Caki2 (cell line): Measurements from ENCODE around the gene FAM131C. TPM values are rescaled to one million over a fixed set of nuclear protein-coding genes. Genes with fewer than 3 reads are reported as not detected.
A peak's percentile ranks its signal among the peaks of the same experiment; 100 is the strongest.
"Not testable (repeated sequence)": the region's sequence is repeated elsewhere in the genome, so short reads cannot be mapped to it uniquely, and the experiment has no call there.

Source experiments
- DNase-seq: peaks from one replicate; pipeline ENCODE4 v3.0.0-alpha.2; 2015; ENCODE audit warnings: low read depth
- in situ Hi-C: cut with HindIII; loops from 2 replicates; pipeline ENCODE4 v1.10.0; 2016; ENCODE audit warnings: low sequenced_read_pairs, low pct_unique_long_range_greater_than_20kb, mixed read lengths
- total RNA-seq: library from RNA; depleted of rRNA; stranded (reverse); fragments of >200 nt; shearing (Covaris generic); gene quantifications from 2 replicates; pipeline ENCODE4 v1.2.3, GENCODE V29; 2014; ENCODE audit warnings: low replicate concordance

FAM131C gene
- total RNA-seq, 1 experiment from 2014 or later: 2.4 TPM

DNA sequence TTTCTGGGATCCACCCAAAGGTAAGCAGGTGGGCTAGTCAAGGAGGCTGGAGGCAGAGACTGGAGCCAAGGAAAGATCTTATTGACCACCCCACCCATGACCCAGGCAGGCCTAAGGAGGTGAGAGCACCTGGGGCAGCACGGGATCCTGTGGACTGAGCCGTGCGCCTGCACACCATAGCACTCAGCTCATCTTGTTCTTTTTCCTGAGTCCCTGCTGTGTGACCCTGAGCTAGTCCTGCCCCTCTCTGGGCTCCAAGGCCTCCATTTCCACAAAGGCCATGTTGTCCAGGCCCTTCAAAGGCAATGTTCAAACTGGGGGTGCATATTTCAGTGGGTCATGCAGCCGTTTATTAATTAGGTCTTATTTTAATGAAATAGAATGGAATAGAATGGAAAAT is 7.2 kb downstream of the FAM131C start:
- in situ Hi-C loops: no loop called here
- no peak for DNase-seq

DNA sequence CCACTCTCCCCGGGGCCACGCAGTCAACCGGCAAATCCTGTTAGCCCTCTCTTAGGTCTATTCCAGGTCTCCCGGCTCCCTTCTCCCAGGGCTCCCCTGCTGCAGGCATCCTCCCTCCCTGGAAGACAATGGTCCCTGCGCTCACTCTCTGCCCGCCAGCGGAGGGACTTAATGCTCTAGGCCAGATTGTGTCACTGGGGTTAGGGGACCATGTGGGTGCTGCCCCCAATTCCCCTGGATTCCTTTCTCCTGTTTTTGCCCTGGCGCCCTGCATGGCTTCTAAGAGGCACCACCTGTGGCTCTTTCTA is 8.2 kb downstream of the FAM131C start:
- in situ Hi-C loops: no loop called here
- DNase-seq: no peak

DNA sequence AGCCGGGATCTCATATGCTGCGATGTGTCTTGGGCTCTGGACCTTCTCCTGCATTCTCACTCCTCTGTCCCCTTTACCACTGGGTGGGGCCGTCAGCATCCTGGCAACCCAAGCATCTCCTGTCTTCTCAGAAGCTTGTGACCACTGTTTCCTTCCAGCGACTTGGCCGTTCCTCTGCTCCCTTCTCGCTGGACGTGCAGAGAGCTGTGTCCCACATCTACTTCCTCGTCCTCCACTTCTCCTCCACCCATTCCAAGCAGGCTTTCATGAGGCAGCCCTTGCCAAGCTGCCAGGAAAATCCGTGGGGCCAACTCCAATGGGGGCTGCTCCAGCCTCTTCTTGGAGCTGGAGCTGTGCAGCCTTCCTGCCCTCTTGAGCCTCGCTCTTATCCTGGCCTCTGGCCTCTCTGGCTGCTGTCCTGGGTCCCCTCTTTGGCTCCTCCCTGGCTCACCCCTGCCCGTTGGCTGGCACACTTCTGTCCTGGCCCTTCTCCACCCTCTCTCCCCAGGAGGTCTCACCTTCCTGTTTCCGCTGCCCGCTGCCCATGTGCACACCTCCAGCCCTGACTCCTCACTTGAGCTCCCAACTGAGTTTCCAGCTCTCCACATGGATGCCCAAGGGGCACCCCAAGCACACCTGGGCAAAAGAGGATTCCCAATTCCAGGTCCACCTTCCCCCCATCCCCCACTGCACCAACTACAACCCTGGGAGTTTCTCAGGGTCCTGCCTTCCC is 8.7 kb downstream of the FAM131C start:
- in situ Hi-C loops: no loop called here
- no peak for DNase-seq

DNA sequence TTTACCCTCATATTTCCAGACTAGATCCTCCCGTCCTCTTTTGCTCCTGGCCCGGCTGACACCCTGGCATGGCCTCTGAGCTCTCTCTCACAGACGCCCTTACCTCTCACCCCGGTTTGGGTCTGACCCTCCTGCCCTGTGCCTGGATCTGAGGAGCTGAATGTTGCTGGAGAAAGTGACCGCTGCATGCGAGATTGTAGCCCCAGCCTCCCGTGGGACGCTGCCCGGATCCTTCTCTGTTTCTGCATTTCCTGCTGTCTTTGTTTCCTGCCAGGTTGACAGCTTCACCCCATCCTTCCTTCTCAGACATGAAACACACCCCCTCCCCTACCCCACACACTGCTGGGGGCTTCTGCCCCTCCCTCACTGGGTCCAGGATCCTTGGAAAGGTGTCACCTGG is 9.5 kb downstream of the FAM131C start:
- in situ Hi-C loops: no loop called here
- no peak for DNase-seq

DNA sequence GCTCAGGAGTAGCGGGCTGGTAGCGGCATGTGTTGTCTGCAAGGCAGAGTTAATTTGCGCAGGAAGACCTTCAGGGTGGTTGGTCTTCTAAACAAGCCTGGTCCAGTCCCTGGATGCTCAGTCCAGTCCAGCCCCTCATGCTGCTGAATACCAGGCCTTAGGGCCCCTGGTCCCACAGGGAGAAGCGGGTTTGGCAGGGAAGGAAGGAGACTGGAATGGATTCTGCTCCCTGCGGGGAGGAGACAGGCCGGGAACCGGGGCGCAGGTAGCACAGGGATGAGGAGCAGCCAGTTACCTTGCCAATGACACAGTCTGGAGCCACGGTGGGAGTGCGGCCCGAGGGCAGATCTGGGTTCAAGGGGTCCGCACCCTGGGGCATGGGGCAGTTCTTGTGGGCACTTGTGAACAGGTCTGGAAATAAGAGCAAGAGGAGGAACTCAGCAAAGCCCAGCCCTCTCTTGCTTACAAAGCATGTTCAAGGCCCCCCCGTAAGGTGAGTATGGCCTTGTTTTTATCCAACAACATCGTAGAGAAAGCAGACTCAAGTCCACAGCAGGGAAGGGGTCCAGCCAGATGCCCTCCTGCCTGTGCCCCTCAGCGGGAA is 10.1 kb downstream of the FAM131C start:
- in situ Hi-C loops: no loop called here

DNA sequence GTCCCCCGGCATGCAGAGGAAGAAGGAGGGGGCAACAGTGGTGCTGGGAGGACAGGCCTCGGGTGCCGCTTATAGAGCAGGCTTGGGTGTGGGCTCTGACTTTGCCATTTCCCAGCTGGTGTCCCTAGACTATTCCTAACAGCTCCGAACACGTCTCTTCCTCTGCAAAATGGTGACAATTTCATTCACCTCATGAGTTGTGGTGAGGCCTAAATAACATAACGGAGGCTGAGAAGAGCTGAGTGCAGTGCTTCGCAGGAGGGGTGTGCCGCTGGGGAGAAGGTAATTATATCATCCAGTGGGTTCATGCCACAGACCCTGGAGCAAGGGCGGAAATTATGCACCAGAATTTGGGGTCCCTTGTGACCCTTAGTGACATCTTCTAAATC is 10.8 kb downstream of the FAM131C start:
- DNase-seq, in situ Hi-C loops: not testable (repeated sequence)

More for the DNA sequence above, 10.1 kb downstream of the FAM131C start:
- DNase-seq: no peak

DNA sequence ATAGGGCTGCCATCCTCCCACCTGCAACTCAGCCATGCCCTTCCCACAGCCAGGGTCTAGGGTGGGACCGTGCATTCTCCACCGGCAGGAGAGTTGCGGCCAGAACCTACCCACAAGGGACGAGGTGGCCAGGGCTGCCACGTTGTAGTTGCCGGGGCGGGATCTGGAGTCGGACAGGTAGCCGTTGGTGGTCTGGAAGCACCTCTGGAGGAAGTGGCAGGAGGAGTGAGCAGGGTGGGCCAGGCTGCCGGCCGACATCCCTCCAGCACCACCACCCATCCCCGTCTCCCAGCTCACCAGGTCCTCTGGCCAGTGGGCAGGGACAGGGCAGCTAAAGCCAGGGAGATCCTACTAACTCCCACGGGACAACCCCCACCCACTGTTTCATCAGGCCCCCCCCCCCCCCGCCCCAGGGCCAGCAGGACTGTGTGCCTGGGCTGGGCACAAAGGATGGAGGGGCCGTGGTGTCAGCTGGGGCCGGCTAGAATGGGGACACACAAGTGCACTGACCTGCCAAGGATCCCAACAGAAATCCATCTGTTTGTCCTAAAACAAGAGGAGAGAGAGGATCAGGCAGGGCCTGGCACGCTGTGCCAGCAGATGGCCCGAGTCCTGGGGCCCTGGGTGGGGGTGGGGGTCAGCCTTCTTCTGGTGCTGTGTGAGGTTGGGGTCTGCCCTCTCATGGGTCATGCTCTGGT is 11.3 kb downstream of the FAM131C start:
- DNase-seq, in situ Hi-C loops: not testable (repeated sequence)

DNA sequence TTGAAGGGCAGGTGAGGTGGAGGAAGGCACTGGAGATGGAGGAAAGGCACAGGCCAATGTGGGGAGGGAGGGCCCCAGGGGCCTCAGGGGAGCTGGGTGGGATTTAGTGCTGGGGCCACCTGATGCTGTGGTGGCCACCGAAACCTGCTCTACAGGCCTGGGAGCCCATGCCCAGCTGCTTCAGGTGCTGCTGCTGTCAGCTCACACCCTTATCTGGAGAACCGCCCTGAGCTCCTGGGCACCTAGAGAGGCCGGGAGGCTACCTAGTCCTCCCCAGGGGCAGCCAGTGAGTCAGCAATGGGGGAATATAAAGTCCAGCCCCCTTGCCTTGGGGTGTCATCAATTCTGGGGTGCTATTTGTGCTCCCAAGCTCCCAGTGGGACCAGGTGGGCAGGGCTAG is 12.2 kb downstream of the FAM131C start:
- DNase-seq: no peak
- in situ Hi-C loops: no loop called here

DNA sequence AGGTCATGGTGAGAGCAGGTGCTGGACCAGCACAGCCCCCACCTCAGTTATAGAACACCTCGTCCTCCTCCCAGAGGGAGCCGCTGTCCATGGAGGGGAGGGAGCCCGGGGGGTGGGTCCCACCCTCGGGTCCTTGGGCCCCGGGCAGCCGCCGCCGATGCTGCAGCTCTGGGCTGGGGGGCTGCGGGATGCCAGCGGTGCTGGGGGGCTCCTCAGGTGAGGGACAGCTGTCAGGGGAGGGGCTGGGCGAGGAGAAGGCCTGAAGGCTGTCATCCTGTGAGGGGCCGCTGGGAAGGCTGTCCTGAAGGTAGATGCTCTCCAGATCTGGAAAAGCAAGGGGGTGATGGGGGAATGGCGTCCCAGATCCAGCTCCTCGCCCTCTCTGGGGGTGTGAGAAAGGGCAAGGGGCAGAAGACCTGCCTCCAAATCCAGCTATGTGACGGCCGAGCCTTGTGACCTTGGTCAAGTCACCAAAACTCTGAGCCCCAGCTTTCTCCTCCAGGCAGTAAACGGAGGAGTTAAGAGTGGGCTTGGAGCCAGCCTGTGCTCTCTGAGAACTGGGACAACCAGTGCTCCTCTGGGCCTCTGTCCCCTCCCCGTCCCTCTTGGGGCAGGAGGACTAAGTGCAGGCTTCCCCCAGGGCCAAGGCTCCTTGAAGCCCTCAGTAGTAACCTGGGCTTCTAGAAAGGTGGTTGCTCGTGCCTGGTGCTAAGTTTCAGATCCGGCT is 14.9 kb downstream of the FAM131C start:
- DNase-seq, in situ Hi-C loops: not testable (repeated sequence)

DNA sequence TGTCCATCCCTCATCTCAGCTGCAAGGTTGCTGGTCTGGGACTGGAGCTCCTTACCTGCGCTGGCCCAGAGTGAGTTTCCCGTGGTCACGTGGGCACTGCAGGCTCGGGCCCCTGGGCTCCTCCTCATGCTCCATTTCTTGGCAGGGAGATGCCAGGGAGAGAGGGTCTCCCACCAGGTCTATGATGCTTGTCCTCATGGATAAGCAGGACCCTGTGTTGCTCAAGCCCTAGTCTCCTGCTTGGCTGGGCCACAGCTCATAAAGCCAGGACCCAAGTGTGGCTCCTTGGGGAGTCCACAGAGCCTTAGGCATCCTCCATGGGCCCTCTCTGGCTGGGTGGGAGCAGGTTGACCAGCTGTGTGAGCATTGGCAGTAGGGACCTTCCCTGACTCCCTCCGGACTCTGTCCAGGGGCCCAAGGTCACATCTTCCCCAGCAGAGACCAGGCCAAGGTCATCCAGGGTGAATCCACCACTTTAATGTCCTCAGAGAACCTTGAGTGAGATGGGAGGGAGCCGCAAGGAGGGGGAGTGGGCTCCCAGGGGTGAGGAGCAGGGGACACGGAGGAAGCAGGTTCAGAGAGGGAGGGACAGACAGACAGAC is 16.0 kb downstream of the FAM131C start:
- in situ Hi-C loops, DNase-seq: not testable (repeated sequence)

DNA sequence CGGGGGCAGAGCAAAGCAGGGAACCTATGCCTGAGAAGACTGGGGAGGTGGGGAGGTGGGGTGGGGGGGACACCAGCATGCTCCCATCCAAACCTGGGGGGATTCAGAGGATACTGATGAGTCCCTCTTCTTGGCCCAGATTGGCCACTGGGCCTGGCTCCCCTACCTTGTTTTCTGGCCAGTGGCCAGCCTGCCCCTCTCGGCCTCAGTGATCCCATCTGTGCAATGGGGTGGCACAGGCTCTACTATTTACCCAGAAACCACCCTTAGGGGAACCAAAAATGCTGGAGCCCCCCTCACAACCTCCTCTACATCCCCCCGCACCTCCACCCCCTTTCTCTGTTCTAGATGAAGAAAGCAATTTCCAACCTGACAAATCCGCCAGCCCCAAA is 16.9 kb downstream of the FAM131C start:
- in situ Hi-C loops, DNase-seq: not testable (repeated sequence)

DNA sequence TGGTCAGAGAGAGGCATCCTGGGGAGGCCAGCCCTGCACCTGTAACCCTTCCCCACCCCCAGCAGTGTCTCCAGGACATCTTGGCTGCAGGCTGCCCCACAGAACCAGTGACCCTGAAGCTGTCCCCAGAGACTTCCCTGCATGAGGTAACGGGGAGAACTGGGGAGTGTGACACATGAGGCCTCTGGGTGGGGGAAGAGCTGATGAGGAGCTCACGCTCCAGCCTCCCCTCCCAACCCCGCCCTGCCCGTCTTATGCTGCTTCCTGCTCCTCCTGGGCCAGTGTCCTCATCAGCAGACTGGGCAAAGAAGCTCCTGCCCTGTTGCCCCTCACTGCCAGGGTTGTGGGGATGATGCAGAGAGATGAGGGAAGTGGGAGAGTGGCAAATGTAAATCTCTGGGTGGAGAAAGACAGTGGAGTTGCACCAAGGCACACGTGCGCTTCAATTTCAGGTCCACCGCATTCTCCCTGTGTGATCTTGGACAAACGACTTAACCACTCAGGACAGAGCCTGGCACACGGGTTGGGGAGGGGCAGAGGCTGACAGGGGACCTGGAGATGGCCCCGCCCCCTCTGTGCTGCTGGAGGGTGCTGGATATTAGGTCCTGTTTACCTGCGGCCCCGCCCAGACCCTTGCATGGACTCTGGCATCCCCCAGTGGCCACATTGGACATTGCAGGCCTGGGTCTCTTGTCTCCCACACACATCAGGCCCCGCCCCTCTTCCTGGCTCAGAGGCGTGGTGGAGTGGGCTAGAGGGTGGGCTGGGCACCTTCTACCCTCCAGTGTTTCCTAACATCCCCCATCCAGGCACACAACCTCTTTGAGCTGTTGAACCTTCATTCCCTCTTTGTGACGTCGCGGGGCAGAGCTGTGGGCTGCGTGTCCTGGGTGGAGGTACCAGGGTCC is 17.6 kb downstream of the FAM131C start:
- DNase-seq: peak; percentile 72
- in situ Hi-C loops: no loop called here

DNA sequence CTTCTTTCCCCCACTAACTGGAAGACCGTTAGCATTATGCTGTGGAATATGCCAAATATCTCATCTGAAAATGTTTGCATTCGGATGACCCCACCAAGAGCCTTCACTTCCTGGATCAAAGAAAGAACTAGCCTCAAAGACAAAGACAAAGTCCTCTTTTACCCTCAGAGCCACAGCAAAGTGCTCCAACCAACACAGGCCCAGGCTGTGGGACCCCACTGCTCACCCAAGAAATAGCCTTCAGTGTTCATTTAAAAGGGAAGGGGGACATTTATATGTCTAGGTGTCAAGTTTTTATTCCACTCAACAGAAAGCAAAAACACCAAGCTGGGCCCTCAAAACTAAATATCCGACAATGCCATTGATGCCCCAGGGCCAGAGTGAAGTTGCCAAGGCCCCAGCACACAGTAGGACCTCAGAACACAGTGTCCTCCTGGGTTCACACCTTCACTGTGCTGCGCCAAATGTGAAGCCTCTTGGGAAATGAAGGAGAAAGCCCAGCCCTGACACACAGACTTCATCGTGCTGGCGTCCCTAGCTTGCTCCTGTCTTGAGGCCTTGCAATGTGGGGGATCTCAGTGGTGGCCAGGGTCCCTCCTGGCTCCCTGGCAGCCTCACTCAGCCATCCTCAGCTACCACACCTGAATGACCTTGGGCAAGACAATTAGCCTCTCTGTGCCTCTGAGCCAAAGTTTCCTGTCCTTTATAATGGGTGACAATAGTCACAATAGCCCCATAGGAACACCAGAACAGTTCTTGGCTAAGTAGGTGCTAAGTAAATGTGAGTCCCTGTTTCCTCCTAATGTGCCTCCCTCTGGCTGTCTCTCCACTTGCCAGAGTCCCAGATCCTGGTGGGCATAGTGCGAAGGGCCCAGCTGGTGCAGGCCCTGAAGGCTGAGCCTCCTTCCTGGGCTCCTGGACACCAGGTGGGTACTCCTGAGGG is 18.6 kb downstream of the FAM131C start:
- in situ Hi-C loops: no loop called here
- no peak for DNase-seq

DNA sequence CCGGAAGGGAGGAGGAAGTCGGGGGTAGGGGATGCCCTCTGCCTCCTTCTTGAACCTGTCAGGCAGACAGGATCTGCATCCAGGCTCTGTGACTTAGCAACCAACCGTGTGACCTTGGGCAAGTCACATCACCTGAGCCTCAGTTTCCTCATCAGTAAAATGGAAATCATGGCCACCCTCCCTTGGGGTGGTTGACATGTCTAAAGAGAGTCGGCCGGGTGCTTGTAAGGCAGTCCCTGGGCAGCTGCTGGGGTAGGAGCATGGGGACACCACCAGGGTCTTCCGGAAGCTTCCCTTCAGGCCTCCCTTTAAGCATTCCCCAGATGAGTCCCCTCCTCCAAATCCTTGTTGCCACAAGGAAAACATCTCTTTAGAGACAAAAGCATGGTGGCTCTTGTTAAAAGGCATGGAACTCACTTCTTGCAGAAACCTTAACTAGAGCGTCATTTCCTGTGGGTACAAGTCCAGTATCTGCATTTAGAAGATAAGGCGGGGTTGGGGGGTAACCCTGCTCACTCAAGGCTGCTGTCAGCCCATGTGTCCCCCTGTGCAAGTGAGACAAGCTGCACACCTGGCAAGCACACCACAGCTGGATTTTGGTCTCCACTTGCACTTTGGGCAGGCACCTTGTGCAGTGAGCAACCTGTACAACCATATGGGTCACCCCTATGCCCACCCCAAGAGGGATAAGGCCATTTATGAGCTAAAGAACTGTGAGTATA is 19.5 kb downstream of the FAM131C start:
- no peak for DNase-seq
- in situ Hi-C loops: no loop called here

DNA sequence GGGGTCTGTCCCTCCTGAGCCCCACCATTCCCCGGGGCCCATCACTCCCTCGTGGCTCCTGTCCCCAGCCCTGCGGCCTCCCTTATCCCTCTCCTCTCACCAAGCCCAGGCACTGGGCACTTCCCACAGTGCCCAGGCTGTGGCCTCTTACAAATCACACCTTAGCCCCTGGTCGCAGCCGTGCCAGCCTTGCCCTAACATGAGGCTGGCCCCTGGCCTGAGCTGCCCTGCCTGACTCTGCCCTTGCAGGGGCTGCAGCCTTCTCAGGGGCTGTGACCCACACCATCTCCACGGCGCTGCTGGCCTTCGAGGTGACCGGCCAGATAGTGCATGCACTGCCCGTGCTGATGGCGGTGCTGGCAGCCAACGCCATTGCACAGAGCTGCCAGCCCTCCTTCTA is 21.5 kb downstream of the FAM131C start:
- DNase-seq, in situ Hi-C loops: not testable (repeated sequence)

DNA sequence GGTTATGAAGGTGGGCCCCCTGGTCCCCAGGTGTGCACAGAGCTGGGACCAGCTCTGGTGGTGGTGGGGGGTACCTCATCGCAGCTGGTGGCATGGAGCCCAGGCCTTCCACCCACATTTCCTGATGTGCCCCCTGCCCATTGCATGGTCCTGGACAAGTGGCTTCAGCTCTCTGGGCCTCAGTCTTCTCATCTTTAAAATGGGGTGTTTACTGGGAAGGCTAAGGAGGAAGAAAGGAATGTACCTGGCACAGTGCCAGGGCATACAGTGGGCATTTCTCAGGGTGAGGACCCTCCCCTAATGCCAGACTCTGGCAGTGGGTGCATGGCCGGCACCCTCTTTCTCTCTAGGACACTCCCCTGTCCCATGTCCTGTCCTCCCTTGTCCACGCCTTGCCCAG is 22.4 kb downstream of the FAM131C start:
- in situ Hi-C loops: no loop called here
- no peak for DNase-seq
